DMS53 treated with DMSO at 0.1 percent for 48 hours (cell line): ENCODE data around the gene SLC12A9.
A peak's percentile ranks its signal among the peaks of the same experiment; 100 is the strongest.

Experiments
- DNase-seq: peaks from one replicate; lab custom pipeline; 2025; ENCODE audit not compliant: unreplicated experiment; lab: John Stamatoyannopoulos, UW

Gene SLC12A9

DNA sequence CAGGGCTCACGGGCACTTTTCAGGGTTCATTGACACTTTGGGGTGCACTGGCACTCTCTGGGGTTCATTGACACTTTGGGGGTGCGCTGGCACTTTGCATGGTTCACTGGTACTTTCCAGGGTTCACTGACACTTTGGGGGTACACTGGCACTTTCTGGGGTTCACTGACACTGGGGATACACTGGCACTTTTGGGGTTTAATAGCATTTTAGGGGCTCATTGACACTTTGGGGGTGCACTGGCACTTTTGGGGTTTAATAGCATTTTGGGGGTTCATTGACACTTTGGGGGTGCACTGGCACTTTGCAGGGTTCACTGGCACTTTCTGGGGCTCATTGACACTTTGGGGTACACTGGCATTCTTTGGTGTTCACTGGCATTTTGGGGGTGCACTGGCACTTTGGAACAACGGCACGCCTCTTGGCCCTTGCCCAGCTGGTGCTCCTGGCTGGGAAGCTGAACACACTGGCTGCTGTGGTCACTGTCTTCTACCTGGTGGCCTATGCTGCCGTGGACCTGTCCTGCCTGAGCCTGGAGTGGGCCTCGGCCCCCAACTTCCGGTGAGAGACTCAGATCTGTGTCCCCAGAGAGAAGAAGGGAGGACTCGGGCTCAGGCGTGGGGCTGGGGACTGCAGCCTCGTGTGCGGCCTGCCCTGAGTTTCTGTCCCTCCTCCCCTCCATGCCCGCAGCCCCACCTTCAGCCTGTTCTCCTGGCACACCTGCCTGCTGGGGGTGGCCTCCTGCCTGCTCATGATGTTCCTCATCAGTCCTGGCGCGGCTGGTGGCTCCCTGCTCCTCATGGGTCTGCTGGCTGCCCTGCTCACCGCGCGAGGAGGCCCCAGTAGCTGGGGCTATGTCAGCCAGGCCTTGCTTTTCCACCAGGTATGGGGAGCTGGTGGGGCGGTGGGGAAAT, 8.4 kb downstream of the SLC12A9 start:
- no peak for DNase-seq

DNA sequence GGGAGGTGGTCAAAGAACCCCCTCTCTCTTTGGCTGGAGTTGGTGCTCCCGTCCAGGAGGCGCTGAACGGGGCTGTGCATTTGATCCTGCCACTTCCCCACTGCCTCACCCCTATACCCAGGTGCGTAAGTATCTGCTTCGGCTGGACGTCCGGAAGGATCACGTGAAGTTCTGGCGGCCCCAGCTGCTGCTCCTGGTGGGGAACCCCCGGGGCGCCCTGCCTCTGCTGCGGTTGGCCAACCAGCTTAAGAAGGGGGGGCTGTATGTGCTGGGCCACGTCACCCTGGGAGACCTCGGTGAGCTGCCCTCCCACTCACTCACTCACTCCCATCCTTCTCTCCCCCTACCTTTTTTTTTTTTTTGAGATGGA, 9.1 kb downstream of the SLC12A9 start:
- no peak for DNase-seq

- no peak for DNase-seq
Measured at GRCh38 chr7:100863406-100863950, 11.0 kb downstream of the SLC12A9 start.

- DNase-seq: no peak
Measured at GRCh38 chr7:100864263-100864845, 11.8 kb downstream of the SLC12A9 start.

- DNase-seq: no peak
Measured at GRCh38 chr7:100865372-100865911, 12.9 kb downstream of the SLC12A9 start.

DNA sequence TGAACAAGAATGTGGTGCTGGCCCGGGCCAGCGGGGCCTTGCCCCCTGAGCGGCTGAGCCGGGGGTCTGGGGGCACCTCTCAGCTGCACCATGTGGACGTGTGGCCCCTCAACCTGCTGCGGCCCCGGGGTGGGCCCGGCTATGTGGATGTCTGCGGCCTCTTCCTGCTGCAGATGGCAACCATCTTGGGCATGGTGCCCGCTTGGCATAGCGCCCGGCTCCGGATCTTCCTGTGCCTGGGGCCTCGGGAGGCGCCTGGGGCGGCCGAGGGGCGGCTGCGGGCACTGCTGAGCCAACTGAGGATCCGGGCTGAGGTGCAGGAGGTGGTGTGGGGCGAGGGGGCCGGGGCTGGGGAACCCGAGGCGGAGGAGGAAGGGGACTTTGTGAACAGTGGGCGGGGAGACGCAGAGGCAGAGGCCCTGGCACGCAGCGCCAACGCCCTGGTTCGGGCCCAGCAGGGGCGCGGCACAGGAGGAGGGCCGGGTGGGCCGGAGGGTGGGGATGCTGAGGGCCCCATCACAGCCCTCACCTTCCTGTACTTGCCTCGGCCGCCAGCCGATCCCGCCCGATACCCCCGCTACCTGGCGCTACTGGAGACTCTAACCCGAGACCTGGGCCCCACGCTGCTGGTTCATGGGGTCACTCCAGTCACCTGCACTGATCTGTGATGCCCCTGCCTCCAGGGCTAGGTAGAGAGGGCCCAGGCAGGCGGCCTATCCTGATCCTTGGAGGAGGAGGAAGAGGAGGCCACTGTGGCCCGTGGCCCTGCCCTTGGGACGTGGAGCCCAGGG, 13.6 kb downstream of the SLC12A9 start:
- DNase-seq: peak; percentile 26

DNA sequence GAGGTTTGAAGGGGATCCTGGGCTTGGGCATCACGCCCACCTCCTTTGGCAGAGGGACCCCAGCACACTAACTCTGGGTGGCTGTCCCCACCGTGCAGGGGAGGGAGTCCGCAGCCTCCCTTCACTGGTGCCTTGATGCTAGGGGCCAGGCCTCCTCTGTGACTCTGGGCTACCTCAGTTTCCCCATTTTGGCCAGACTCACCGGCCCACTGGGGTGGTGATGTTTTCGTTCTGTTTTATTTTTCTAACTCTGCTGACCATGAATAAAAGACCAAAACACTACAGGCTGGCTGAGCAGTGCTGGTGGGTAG, 14.2 kb downstream of the SLC12A9 start:
- DNase-seq: no peak

GRCh38 chr7:100867040-100867775, 14.7 kb downstream of the SLC12A9 start, which contains the start of gene TRIP6:
Gene TRIP6, plus strand, starts transcription at chr7:100867387. Its CDS starts 111 bp downstream, at chr7:100867498.
- no peak for DNase-seq

DNA sequence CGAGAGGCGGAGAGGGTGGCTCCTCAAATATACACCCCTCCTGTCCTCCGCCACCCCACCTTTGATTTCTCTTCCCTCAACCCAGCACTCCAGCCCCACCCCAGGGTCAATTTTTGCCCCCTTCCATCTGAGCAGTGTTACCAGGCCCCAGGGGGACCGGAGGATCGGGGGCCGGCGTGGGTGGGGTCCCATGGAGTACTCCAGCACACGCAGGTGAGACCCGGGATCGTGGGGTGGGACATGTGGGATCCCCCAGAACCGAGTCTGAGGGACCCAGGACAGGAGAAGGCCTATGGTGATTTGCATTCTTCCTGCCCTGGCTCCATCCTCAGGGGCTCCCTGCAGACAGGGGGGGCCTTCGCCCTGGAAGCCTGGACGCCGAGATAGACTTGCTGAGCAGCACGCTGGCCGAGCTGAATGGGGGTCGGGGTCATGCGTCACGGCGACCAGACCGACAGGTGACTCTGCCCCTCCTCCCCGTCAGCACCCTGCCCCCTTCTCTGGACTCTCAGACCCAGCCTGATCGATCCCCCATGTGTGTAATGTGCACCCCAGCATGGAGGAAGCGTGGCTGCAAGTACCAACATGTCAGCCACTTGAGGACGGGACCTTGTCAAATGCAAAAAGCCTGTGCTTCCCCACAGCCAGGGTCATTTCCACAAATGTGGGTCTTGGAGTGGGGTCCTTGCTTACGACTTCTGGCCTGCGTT, 15.4 kb downstream of the SLC12A9 start:
- no peak for DNase-seq

- no peak for DNase-seq
Measured at GRCh38 chr7:100873599-100874299, 21.2 kb downstream of the SLC12A9 start.

GRCh38 chr7:100874300-100874576, 21.7 kb downstream of the SLC12A9 start:
- DNase-seq: no peak

- peak; percentile 97 for DNase-seq
Measured at GRCh38 chr7:100874577-100875355, 22.3 kb downstream of the SLC12A9 start, which contains the start of gene SRRT. Gene SRRT, plus strand, starts transcription at chr7:100875103. Its CDS starts 488 bp downstream, at chr7:100875591.

DNA sequence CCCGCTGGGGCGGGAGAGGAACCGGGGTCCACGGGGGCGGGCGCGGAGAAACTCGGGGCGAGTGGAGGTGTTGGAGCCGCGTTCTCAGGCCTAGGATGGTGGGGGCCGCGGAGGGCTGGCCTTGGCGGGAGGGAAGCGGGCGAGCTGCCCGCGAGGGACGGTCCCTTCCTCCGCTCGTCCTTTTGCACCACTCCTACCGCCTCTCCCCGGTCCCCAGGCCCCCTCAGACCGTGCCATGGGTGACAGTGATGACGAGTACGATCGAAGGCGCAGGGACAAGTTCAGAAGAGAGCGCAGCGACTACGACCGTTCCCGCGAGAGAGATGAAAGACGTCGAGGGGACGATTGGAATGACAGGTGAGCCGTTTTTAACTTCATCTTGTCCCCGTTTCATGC, 22.8 kb downstream of the SLC12A9 start:
- DNase-seq: no peak

- no peak for DNase-seq
Measured at GRCh38 chr7:100878013-100878412, 25.5 kb downstream of the SLC12A9 start.

GRCh38 chr7:100878685-100879084, 26.2 kb downstream of the SLC12A9 start:
- DNase-seq: no peak

DNA sequence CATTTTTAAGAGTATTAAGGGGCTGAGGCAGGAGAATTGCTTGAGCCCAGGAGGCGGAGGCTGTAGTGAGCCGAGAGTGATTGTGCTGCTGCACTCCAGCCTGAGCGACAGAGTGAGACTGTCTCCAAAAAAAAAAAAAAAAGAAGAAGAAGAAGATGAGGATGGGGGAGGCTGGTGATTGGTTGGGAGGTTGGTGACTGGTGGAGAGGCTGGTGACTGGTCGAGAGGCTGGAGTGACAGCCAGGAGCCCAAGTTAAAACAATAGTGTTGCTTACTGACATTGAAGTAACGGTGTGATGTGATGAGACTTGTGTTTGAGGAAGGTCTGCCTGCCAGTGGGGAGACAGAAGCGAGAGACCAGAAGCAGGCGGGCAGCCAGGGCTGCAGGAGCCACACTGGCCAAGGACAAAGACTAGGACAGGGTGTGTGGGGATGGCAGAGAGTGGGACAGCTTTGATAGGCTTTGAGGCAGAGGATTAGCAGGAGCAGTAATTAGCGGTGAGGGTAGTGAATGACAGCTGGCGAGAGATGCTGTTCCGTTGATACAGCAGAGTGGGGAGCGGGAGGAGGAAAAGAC, 27.3 kb downstream of the SLC12A9 start:
- DNase-seq: no peak

GRCh38 chr7:100880645-100881044, 28.1 kb downstream of the SLC12A9 start:
- DNase-seq: no peak

DNA sequence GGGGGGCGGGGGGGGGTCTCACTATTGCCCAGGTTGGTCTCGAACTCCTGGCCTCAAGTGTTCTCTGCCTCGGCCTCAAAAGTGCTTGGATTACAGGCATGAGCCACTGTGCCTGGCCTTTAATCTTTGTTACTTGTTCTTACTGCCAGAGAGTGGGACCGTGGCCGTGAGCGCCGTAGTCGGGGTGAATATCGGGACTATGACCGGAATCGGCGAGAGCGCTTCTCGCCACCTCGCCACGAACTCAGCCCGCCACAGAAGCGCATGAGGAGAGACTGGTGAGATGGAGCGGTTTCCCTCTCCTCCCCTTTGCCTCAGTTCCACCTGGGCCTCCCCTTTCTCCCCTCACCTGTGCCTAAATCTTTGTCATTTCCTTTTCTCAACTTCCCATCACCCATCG, 28.6 kb downstream of the SLC12A9 start:
- no peak for DNase-seq
